PFSK-1 (cell line): ENCODE data around the gene VPS8.

Source experiments
- FOXP2 ChIP-seq: optimal IDR thresholded peaks from 2 replicates; pipeline ENCODE3; 2011; ENCODE audit warnings: borderline replicate concordance, control low read depth, inconsistent platforms; ENCODE audit not compliant: insufficient read depth; ENCODE audit errors: extremely low read length, extremely low read depth
- POLR2AphosphoS5 ChIP-seq: IDR thresholded peaks from 2 replicates; pipeline ENCODE4 v1.6.1; 2012; ENCODE audit warnings: low read depth, mild to moderate bottlenecking, control low read depth, low read length, moderate library complexity
- SIN3A ChIP-seq: IDR thresholded peaks from 2 replicates; pipeline ENCODE4 v1.6.1; 2012; ENCODE audit warnings: mild to moderate bottlenecking, low read length, moderate library complexity, borderline replicate concordance; ENCODE audit not compliant: insufficient read depth
- TAF1 ChIP-seq: IDR thresholded peaks from 2 replicates; pipeline ENCODE4 v1.6.1; 2012; ENCODE audit warnings: low read length, control low read depth, borderline replicate concordance; ENCODE audit not compliant: insufficient read depth
- TF ChIP-seq, protein P1 (sequence below), 2 experiments: IDR thresholded peaks; 2 replicates each; pipeline versions ENCODE4 v1.6.1 to v1.8.0; 2011 to 2012; ENCODE audit warnings: low read depth in 2 of 2, low read length in 2 of 2, control low read depth in 1 of 2, inconsistent platforms in 1 of 2, mild to moderate bottlenecking in 1 of 2, moderate library complexity in 1 of 2; ENCODE audit not compliant: insufficient read depth in 1 of 2

The VPS8 gene

GRCh38 chr3:184785890-184786279, 26.1 kb upstream of the VPS8 start:
- TF ChIP-seq FOXP2 (no peak), TAF1 (no peak), SIN3A (no peak), POLR2AphosphoS5 (no peak)
- TF ChIP-seq, protein P1, sequence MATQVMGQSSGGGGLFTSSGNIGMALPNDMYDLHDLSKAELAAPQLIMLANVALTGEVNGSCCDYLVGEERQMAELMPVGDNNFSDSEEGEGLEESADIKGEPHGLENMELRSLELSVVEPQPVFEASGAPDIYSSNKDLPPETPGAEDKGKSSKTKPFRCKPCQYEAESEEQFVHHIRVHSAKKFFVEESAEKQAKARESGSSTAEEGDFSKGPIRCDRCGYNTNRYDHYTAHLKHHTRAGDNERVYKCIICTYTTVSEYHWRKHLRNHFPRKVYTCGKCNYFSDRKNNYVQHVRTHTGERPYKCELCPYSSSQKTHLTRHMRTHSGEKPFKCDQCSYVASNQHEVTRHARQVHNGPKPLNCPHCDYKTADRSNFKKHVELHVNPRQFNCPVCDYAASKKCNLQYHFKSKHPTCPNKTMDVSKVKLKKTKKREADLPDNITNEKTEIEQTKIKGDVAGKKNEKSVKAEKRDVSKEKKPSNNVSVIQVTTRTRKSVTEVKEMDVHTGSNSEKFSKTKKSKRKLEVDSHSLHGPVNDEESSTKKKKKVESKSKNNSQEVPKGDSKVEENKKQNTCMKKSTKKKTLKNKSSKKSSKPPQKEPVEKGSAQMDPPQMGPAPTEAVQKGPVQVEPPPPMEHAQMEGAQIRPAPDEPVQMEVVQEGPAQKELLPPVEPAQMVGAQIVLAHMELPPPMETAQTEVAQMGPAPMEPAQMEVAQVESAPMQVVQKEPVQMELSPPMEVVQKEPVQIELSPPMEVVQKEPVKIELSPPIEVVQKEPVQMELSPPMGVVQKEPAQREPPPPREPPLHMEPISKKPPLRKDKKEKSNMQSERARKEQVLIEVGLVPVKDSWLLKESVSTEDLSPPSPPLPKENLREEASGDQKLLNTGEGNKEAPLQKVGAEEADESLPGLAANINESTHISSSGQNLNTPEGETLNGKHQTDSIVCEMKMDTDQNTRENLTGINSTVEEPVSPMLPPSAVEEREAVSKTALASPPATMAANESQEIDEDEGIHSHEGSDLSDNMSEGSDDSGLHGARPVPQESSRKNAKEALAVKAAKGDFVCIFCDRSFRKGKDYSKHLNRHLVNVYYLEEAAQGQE (IDR thresholded peaks at IDR 0.05; ENCODE audit: insufficient read depth in 1 of 2, low read depth in 2 of 2, low read length in 2 of 2) = no peak

DNA sequence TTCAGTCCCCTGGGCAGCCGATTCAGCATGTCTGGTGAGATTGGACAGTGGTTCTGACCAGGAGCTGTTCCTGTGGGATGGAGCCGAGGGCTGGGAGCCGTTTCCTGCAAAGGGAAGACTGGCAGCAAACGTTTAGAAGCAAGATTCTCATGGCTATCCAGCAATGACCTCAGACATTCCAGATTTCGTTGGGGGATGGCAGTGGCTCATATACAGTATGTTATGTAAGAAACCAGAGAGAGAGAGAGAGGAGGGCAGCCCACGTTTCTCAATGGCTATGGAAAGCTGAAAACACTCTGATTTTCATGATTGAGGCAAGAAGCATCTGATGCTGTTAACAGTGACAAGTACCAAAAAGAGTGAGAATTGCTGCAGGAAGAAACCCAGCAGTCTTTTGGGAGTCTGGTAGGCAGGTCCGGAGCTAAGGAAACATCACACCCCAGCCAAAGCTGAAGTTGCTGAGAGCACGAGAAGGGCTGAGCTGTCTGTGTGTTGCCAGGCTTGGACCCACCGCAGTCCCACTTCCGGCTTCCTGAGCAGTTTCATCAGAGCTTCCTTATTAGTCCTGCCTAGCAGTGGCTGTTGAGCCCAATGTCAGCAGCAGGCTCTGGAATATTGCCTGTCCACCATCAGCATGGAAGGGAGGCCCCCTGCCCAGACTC, 25.6 kb upstream of the VPS8 start:
- TF ChIP-seq TAF1 (no peak), POLR2AphosphoS5 (no peak), SIN3A (no peak), FOXP2 (no peak)
- TF ChIP-seq, protein P1 (IDR thresholded peaks at IDR 0.05; ENCODE audit: insufficient read depth in 1 of 2, low read depth in 2 of 2, low read length in 2 of 2) = no peak

GRCh38 chr3:184788751-184789150, 23.2 kb upstream of the VPS8 start:
- no peak for TF ChIP-seq POLR2AphosphoS5
- no peak for TF ChIP-seq SIN3A
- no peak for TF ChIP-seq TAF1
- no peak for TF ChIP-seq FOXP2
- TF ChIP-seq, protein P1 (IDR thresholded peaks at IDR 0.05; ENCODE audit: insufficient read depth in 1 of 2, low read depth in 2 of 2, low read length in 2 of 2) = no peak

DNA sequence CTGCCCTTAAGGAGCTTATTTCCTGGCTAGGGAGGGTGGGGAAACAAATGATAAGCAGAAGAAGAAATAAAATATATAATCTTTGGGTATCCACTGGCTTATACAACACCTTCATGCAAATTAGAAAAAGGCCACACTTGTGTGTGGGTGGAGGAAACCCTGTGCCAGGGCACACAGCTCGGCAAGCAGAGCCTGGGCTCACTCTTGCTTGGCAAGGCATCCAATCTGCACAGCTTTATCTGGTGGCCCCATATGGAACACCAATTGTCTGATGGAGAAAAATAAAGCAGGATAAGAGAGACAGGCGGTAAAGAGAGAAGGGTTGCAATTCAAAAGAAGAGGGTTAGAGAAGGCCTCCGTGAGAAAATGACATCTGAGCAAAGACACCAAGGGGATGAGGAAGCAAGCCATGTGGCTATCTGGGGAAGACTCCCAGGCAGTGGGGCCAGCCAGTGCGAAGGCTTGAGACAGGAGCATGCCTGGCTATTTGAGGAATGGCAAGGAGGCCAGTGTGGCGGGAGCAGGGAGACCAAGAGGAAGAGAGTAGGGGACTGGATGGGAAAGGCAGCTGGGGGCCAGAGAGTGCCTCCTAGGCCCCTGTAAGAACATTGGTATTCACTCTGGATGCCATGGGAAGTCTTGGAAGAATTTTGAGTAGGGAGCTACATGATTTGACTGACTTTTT, 22.5 kb upstream of the VPS8 start:
- TF ChIP-seq SIN3A = no peak
- TF ChIP-seq FOXP2 = no peak
- TF ChIP-seq, protein P1 (IDR thresholded peaks at IDR 0.05; ENCODE audit: insufficient read depth in 1 of 2, low read depth in 2 of 2, low read length in 2 of 2) = no peak
- TF ChIP-seq POLR2AphosphoS5 = no peak
- no peak for TF ChIP-seq TAF1

DNA sequence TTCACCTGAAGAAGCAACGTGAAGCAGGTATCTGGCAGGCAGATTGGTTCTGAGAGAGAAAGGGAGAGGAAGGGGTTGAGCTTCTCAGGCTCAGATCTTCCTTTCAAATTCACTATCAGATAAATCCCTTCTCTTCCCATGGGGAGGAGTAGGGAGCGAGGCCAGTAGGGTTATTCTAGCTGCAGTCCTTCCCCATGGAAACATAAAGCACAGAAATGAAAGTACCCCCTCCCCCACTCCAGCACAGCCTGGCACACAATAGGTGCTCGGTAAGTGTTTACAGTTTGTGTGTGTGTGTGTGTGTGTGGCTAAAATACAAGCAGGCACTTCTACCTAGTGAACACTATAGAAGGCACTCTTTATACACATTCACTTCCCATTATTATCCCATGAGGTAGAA, 20.8 kb upstream of the VPS8 start:
- TF ChIP-seq TAF1 = no peak
- no peak for TF ChIP-seq SIN3A
- no peak for TF ChIP-seq FOXP2
- TF ChIP-seq, protein P1 (IDR thresholded peaks at IDR 0.05; ENCODE audit: insufficient read depth in 1 of 2, low read depth in 2 of 2, low read length in 2 of 2) = no peak
- TF ChIP-seq POLR2AphosphoS5 = no peak
